Keratinocyte (primary cell): ENCODE measurements around the gene DTNBP1.

Source experiments
- CTCF ChIP-seq, 3 experiments: IDR thresholded peaks in 1 of 3; conservative IDR thresholded peaks in 1 of 3; optimal IDR thresholded peaks in 1 of 3; 2 replicates in 2 of 3; 3 replicates in 1 of 3; pipeline versions ENCODE3 to v1.5.1; 2011; ENCODE audit warnings: low read length in 3 of 3, mild to moderate bottlenecking in 3 of 3, moderate library complexity in 2 of 3, control low read depth in 1 of 3, inconsistent platforms in 1 of 3; ENCODE audit not compliant: insufficient read depth in 2 of 3; ENCODE audit errors: extremely low read depth in 1 of 3
- EZH2 ChIP-seq: IDR thresholded peaks from one replicate; pipeline ENCODE4 v1.6.1; 2012; ENCODE audit warnings: inconsistent platforms, mild to moderate bottlenecking, low read length, moderate library complexity

- no peak for TF ChIP-seq CTCF (optimal IDR thresholded peaks at IDR 0.05 in 1 of 3, IDR thresholded peaks at IDR 0.05 in 1 of 3, conservative IDR thresholded peaks at IDR 0.05 in 1 of 3; ENCODE audit: extremely low read depth in 1 of 3, insufficient read depth in 2 of 3, low read length in 3 of 3)
- TF ChIP-seq EZH2: no peak
Observed at GRCh38 chr6:15656145-15656544, 6.7 kb downstream of the DTNBP1 start.
